ENCODE data around the gene SLC15A1.
A peak's percentile ranks its signal among the peaks of the same experiment; 100 is the strongest.

The SLC15A1 gene

DNA sequence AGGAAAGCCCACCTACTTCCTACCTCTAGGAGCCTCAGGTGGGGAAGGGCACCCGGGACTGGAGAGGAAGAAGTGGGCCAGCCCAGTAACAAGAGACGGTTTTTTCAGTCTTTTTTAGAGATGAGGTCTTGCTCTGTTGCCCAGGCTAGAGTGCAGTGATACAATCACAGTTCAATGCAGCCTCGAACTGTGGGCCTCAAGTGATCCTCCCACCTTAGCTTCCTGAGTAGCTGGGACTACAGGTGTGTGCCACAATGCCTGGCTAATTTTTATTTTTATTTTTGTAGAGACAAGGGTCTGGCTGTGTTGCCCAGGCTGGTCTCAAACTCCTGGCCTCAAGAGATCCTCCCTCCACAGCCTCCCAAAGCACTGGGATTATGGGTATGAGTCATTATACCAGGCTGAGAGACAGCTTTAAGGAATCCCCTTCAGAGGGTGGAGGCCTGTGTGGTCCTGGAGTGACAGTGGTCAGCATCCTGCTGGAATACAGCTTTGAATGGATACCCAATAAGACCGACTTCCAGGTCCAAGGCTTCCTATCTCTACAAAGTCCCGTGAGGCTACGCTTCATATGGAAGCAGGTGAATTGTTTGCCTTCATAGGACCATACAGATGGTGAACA lies 63.0 kb downstream of the SLC15A1 start:
- TF ChIP-seq, protein P1, sequence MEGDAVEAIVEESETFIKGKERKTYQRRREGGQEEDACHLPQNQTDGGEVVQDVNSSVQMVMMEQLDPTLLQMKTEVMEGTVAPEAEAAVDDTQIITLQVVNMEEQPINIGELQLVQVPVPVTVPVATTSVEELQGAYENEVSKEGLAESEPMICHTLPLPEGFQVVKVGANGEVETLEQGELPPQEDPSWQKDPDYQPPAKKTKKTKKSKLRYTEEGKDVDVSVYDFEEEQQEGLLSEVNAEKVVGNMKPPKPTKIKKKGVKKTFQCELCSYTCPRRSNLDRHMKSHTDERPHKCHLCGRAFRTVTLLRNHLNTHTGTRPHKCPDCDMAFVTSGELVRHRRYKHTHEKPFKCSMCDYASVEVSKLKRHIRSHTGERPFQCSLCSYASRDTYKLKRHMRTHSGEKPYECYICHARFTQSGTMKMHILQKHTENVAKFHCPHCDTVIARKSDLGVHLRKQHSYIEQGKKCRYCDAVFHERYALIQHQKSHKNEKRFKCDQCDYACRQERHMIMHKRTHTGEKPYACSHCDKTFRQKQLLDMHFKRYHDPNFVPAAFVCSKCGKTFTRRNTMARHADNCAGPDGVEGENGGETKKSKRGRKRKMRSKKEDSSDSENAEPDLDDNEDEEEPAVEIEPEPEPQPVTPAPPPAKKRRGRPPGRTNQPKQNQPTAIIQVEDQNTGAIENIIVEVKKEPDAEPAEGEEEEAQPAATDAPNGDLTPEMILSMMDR (conservative IDR thresholded peaks at IDR 0.05; ENCODE audit: low read length) = no peak
- DNase-seq (ENCODE audit: low read depth) = no peak
- H3K4me3 ChIP-seq (ENCODE audit: low read length) = no peak overlapping the region

DNA sequence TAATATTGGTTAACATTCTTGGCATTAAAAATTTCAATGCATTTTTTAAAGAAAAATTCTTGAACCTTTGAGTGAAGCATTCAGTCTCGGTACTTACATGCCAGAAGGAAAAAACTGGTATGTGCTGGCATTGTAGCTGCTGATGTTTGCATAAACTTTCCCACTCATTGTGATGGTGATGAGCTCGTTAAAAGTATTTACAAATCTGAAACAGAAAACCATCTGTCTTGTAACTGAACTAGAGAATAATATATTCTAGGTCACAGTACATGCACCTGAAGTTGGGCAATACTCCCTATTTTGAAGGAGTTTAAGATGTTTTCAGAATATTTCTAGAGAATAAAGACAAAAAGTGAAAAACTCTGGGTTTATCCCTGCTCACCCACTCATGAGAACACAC lies 64.1 kb downstream of the SLC15A1 start:
- TF ChIP-seq, protein P1 (conservative IDR thresholded peaks at IDR 0.05; ENCODE audit: low read length) = no peak
- DNase-seq (ENCODE audit: low read depth) = peak; percentile 20
- H3K4me3 ChIP-seq (ENCODE audit: low read length) = no peak overlapping the region

DNA sequence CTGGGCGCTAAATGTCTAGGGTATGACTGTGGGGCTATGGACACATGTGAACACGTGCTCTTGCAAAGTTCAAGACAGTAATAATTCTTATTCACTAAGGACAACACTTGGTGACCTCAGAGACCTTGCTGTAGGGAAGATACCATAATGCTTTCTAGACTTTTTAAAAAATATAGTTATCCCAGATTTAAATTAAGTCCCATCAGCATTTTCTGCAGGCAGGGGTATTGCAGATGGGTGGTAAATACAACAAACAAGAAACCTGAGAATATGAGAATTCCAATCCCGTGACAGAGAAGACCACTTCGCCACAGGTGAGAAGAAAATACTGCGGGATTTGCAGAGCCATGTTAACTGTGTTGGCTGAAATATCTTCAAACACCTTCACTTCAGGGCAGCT lies 65.2 kb downstream of the SLC15A1 start:
- TF ChIP-seq, protein P1 (conservative IDR thresholded peaks at IDR 0.05; ENCODE audit: low read length) = no peak
- H3K4me3 ChIP-seq (ENCODE audit: low read length) = no peak overlapping the region
- no peak for DNase-seq (ENCODE audit: low read depth)

DNA sequence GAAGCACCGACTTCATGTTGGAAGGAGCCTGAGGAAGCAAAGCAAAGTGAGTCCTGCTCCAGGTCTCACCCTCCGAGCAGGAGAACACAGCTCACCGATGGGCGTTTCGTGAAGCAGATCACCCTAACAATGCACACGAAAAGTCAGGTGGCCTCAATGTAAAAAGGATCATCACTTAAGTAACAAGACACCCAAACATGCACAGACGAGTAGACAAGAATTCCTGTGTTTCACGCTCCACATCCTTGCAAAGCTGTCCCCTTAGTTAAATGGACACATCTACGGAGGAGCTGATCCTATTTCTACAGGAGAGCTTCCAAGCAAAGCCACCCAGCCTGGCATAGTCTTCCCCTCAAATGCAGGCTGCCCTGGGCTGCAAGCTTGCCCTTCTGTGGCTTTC lies 66.2 kb downstream of the SLC15A1 start:
- no peak overlapping the region for H3K4me3 ChIP-seq (ENCODE audit: low read length)
- TF ChIP-seq, protein P1 (conservative IDR thresholded peaks at IDR 0.05; ENCODE audit: low read length) = no peak
- no peak for DNase-seq (ENCODE audit: low read depth)

DNA sequence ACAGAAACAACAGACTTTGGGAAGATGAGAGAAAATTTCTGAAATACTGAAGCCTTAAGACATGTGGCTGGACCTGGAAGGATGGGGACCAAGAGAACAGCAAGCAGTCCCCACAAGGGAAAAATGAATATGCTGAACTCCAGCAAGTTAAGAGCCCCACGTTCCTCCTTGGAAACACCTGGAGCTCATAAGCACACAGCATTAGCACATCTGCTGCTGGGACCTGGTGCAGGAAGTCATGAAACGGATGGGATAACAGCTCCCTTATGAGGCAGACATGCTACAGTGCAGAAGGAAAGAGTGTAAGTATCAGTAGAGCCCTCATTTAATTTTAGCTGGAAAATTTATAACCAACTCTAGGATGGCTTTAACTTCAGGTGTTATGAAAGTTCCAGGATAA lies 67.3 kb downstream of the SLC15A1 start:
- TF ChIP-seq, protein P1 (conservative IDR thresholded peaks at IDR 0.05; ENCODE audit: low read length) = peak; percentile 7; the same call in 1 of the 2 replicates
- H3K4me3 ChIP-seq (ENCODE audit: low read length) = no peak overlapping the region
- peak; percentile 8 for DNase-seq (ENCODE audit: low read depth)

DNA sequence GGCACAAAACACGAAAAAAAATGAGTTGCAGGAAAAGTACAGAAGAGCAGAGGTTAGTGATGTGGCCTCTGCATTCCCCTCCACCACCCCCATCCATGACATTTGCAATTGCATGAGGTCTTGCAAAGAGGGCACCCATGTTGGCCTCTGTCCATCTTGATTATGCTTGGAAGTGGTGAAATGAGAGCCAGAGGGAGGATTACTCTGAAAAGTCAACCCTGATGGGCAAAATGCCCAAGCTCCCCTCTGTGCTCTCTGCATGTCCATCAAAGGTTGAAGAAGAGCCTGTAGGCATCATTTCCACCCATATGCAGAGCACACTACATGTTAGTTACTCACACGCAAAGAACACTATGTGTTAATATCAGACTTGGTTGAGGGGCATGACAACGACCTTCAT lies 71.4 kb downstream of the SLC15A1 start:
- TF ChIP-seq, protein P1 (conservative IDR thresholded peaks at IDR 0.05; ENCODE audit: low read length) = no peak
- no peak overlapping the region for H3K4me3 ChIP-seq (ENCODE audit: low read length)
- no peak for DNase-seq (ENCODE audit: low read depth)

DNA sequence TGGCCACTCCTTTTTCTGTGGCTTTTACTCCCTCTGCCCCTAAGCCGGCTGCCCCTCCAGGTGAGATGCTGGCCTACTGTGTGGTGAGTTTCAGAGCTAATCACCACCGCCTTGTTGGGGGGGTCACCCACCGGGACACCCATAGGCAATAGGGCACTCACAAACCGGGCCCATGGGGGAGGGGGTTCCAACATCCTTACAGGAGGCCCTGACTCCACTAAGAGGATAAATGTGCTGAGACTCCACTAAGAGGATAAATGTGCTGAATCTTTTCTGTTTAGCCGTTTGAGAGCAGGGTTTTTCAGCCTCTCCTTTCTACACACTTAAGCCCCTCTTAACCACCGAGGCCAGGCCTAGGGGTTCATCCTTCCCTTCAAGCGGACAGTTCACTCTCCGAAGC lies 73.7 kb downstream of the SLC15A1 start:
- DNase-seq (ENCODE audit: low read depth) = no peak
- H3K4me3 ChIP-seq (ENCODE audit: low read length) = no peak overlapping the region
- TF ChIP-seq, protein P1 (conservative IDR thresholded peaks at IDR 0.05; ENCODE audit: low read length) = no peak
